ENCODE results near the gene NOXO1.

Gene NOXO1

GRCh38 chr16:2009791-2010510, 28.7 kb upstream of the NOXO1 start, which contains the start of gene ZNF598:
Gene ZNF598 (minus strand): TSS chr16:2009821.
- peak; percentile 83 for DNase-seq (ENCODE audit: low spot score)

GRCh38 chr16:2009164-2009711, 28.0 kb upstream of the NOXO1 start:
- no peak for DNase-seq (ENCODE audit: low spot score)

- DNase-seq (ENCODE audit: low spot score): no peak
Measured at GRCh38 chr16:2008631-2009163, 27.4 kb upstream of the NOXO1 start.

GRCh38 chr16:2008009-2008526, 26.8 kb upstream of the NOXO1 start:
- no peak for DNase-seq (ENCODE audit: low spot score)

GRCh38 chr16:2007081-2007836, 26.0 kb upstream of the NOXO1 start:
- DNase-seq (ENCODE audit: low spot score): no peak

- DNase-seq (ENCODE audit: low spot score): no peak
Measured at GRCh38 chr16:2006317-2006716, 25.0 kb upstream of the NOXO1 start.

- DNase-seq (ENCODE audit: low spot score): no peak
Measured at GRCh38 chr16:2005646-2006045, 24.4 kb upstream of the NOXO1 start.

GRCh38 chr16:2004795-2005517, 23.7 kb upstream of the NOXO1 start:
- no peak for DNase-seq (ENCODE audit: low spot score)

- DNase-seq (ENCODE audit: low spot score): peak; percentile 90
Measured at GRCh38 chr16:2003827-2004641, 22.8 kb upstream of the NOXO1 start.

- no peak for DNase-seq (ENCODE audit: low spot score)
Measured at GRCh38 chr16:2003231-2003826, 22.1 kb upstream of the NOXO1 start.

GRCh38 chr16:2002406-2003230, 21.3 kb upstream of the NOXO1 start:
- no peak for DNase-seq (ENCODE audit: low spot score)

GRCh38 chr16:2001456-2002355, 20.4 kb upstream of the NOXO1 start:
- no peak for DNase-seq (ENCODE audit: low spot score)

- no peak for DNase-seq (ENCODE audit: low spot score)
Measured at GRCh38 chr16:2001035-2001434, 19.8 kb upstream of the NOXO1 start.

GRCh38 chr16:1999866-2000514, 18.7 kb upstream of the NOXO1 start:
- DNase-seq (ENCODE audit: low spot score): no peak

- no peak for DNase-seq (ENCODE audit: low spot score)
Measured at GRCh38 chr16:1998852-1999801, 17.9 kb upstream of the NOXO1 start.

- DNase-seq (ENCODE audit: low spot score): no peak
Measured at GRCh38 chr16:1998360-1998835, 17.1 kb upstream of the NOXO1 start.
